NB4 (cell line): ENCODE results near the gene SUCO.

Experiments
- MYC ChIP-seq: IDR thresholded peaks from 2 replicates; pipeline ENCODE4 v1.6.1; 2011; ENCODE audit warnings: low read depth, low read length
- POLR2A ChIP-seq: IDR thresholded peaks from 2 replicates; pipeline ENCODE4 v1.6.1; 2011; ENCODE audit warnings: mild to moderate bottlenecking; ENCODE audit not compliant: insufficient read length; ENCODE audit errors: extremely low read depth
- TF ChIP-seq, protein P1 (sequence below): IDR thresholded peaks from one replicate; pipeline ENCODE4 v1.5.1; 2012; ENCODE audit warnings: low read depth, low read length
- TF ChIP-seq, protein P2 (sequence below): IDR thresholded peaks from 2 replicates; pipeline ENCODE4 v1.6.1; 2011; ENCODE audit warnings: low read depth, low read length

DNA sequence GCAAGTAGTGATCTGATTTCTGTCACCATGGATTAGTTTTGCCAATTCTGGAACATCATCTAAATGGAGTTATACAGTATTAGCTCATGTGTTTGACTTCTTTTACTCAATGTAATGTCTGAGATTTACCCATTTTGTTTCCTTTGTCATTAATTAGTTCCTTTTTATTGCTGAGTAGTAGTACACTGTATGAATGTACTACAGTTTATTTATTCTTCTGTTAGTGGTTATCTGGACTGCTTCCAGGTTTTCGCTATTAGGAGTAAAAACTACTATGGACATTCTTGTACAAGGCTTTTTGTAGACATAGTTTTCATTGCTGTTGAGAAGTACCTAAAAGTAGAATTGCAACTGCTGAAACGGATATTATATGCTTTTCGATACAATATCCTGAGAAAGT, 14.1 kb downstream of the SUCO start:
- TF ChIP-seq, protein P1, sequence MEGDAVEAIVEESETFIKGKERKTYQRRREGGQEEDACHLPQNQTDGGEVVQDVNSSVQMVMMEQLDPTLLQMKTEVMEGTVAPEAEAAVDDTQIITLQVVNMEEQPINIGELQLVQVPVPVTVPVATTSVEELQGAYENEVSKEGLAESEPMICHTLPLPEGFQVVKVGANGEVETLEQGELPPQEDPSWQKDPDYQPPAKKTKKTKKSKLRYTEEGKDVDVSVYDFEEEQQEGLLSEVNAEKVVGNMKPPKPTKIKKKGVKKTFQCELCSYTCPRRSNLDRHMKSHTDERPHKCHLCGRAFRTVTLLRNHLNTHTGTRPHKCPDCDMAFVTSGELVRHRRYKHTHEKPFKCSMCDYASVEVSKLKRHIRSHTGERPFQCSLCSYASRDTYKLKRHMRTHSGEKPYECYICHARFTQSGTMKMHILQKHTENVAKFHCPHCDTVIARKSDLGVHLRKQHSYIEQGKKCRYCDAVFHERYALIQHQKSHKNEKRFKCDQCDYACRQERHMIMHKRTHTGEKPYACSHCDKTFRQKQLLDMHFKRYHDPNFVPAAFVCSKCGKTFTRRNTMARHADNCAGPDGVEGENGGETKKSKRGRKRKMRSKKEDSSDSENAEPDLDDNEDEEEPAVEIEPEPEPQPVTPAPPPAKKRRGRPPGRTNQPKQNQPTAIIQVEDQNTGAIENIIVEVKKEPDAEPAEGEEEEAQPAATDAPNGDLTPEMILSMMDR = no peak
- TF ChIP-seq POLR2A (no peak), MYC (no peak)
- TF ChIP-seq, protein P2, sequence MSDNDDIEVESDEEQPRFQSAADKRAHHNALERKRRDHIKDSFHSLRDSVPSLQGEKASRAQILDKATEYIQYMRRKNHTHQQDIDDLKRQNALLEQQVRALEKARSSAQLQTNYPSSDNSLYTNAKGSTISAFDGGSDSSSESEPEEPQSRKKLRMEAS = no peak
